Activated CD8-positive, alpha-beta memory T cell treated with anti-CD3 and anti-CD28 coated beads, Interleukin-2, amount 50 U/mL, for 24 hours (primary cell): ENCODE measurements around the gene PACRG.

Source experiments
- DNase-seq: peaks from one replicate; pipeline ENCODE4 v3.0.0-alpha.2; 2020; ENCODE audit errors: extremely low read depth

PACRG gene

DNA sequence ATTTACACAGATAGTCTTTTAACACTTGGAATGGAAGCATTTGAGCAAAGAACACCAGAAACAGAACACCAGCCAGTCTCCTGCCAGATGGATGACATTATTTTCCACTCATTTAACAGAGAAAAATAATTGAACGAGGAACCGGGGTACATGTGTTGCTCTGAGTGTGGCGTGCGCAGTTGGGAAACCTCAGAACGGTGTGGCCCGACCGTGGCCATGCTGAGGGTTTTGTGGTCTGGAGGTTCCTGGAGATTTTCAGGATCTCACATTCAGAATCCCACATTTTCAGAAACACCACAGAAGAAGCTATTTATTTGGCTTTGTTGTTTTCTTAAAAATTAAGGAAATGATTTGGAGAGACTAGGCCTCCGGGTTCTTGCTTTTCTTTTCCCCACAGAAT, 559.9 kb downstream of the PACRG start:
- DNase-seq = no peak

- no peak for DNase-seq
These were observed 560.3 kb downstream of the PACRG start for GRCh38 chr6:163288066-163288465.

DNA sequence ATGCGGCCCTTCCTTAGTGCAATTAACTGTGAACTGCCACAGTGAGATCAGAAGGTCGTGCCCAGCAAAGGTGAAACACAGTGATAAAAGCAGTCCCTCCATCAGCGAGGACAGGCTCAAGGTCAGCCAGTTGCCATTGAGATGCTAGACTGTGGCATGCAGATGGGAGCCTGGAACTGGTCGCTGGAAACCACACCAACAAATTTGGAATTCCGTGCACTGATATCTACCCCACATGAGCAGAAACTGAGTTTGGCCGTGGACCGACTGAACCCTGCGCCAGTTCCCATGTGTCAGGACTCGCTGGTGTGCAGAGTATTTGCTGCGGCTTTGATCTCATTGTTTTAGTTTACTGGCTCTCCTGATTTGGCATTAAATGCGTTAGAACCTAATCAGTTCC, 561.1 kb downstream of the PACRG start:
- no peak for DNase-seq

- no peak for DNase-seq
These were observed 561.7 kb downstream of the PACRG start for GRCh38 chr6:163289447-163289846.

DNA sequence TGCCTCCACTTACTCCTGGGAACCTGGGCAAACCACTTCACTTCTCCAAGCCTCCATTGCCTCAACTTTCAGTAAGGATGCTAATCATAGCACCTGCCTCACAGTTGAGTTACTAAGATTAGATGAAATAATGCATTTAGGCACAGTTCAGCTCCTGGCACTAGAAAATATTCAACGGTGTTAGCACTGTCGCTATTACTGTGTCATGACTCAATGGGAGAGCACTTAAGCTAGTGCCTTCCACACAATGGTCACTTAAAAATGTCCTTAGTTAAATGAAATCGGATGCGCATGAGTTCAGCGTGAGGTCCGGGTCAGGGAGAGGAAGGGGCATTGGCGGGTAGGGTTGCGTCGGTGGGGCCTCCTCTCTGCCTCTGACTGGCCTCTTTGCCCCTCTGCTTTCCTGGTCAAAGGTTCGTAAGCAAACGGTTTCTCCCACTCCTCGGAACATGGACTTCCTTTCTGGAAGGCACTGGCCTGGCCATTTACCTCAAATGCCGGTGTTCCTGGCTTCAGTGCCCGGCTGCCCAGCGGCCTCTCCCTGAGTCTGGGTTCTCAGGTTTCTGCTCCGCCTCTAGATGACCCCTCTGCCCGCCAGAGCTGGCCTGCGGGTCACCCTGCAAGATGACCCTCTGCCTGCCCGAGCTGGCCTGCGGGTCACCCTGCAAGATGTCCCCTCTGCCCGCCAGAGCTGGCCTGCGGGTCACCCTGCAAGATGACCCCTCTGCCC, 562.9 kb downstream of the PACRG start:
- DNase-seq = no peak

DNA sequence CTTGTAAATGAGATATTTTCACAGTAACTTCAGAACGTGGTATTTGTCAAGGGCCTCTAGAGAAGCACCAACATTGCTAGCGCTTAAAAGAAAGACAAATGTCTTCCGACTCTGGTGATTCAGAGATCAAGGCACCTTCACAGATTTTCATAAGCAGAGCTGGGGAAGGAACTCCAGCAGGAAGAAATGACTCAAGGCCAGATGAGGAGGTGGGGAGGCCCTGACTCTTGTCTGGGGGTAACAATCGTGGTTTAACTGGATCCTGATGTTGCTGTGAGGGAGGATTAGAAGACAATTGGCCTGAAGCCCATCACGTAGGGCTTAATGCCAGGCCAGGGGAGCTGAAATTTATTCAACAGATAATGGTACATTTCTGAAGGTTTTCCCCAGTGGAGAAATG, 563.8 kb downstream of the PACRG start:
- DNase-seq = no peak

- no peak for DNase-seq
These were observed 565.5 kb downstream of the PACRG start for GRCh38 chr6:163293286-163293685.

DNA sequence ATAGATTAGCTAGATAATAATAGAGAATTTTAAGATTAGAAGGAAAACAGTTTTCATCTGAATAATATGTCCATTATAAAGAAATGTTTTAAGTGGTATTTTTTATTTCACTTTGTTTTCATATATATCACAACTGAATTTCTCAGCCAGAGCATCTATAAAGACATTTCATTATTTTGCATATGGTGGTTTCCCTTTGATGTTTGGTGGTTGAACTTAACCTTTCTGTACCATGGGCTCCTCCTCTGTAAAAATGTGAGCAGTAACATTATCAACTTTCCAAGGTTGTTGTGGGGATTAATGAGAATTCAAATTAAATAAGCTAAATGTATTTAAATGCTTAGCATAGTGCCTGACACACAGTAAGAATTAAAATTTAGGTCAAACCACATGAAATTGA, 567.0 kb downstream of the PACRG start:
- DNase-seq = no peak

DNA sequence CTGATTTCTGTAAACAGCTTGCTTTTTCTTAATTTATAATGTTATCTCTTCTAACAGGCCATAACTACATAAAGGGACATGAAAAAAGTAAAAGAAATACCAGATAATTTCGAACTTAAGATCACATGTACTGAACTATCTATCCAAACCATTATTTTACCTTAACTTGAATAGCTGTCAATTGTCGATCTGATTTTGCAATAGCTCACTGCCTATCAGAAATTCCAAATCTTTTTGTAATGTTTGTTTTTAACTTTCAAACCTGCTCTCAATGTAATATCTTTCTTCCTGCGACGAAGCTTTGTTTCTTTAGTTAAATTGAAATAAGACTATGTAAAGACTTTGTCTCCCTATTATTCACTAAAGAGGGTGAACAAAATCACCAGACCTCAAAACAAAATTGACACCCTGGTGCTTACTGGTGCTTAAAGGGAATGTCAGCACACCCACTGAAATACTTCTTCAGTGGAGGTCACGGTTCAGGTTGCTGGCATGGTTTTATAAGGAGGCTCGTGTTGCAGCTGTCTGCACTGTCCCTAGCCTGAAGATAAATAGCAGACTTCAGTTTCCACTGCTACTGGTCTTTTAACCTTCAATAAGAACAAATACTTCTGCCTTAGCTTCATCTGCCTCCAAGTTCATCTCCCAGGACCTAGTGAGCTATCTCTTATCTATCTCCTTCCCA, 569.2 kb downstream of the PACRG start:
- no peak for DNase-seq

GRCh38 chr6:163298079-163298830, 570.5 kb downstream of the PACRG start:
- no peak for DNase-seq

DNA sequence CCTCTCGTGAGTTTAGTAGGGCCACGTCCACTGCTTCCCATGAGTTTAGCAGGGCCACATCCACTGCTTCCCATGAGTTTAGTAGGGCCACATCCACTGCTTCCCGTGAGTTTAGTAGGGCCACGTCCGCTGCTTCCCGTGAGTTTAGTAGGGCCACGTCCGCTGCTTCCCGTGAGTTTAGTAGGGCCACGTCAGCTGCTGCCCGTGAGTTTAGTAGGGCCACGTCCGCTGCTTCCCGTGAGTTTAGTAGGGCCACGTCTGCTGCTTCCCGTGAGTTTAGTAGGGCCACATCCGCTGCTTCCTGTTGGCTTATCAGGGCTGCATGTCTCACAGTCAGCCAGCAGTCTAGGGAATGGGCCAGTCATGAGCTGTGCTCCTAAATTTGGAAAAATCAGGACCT, 573.1 kb downstream of the PACRG start:
- DNase-seq = no peak

DNA sequence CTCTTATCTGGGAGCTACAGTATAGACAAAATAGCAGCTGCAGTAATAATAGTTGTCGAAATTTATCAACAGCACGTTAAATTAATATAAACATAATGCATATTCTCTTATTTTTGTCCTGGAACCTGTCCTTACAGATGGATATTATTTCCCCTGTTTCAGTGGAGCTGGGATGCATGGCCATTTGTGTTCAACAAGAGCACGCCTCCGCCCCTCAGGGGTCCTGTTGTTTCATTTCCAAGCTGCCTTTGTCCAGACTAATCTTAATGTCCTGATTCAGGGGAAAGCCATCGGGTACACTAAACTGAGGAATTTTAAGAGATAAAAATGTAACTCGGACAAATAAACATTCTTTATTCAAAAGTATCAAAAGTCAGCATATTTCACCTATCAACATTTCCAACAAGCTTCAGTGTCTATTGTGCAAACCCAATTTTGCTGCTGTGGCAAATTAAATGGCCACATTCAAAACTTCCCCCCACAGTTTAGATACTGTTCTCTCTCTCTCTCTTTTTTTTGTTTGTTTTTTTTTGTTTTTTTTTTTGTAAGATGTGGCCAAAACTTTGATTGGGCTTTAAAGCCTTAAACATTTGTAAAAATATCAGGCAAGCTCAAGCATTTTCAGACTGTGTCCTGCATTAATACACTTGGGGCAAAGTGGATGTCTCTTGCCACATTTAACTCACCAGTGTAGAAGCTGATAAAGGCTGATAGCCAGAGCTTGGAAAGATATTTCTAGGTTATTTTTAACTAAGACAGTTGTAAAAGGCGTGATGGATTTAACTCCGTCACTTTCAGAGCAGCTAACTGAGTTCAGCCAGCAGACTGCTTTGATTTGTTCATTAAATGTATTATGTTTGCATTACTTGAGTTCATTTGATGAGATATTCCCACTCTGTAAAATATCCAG, 574.2 kb downstream of the PACRG start:
- no peak for DNase-seq

DNA sequence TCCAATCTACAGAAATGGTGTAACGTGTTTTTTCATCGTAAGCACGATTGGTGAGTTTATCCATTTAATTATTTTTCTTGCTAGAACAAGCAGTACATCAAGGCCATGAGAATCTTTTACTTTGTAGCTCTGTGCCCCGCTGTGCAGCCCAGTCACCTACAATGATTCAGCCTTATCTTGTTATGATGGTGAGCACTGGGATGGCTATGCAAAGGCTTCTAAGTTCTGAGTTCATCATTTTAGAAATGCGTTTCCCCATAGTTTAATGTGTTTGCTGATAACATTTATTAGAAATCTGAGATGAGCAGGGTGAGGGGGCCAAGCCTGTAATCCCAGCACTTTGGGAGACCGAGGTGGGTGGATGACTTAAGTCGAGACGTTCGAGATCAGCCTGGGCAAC, 575.0 kb downstream of the PACRG start:
- DNase-seq = no peak

DNA sequence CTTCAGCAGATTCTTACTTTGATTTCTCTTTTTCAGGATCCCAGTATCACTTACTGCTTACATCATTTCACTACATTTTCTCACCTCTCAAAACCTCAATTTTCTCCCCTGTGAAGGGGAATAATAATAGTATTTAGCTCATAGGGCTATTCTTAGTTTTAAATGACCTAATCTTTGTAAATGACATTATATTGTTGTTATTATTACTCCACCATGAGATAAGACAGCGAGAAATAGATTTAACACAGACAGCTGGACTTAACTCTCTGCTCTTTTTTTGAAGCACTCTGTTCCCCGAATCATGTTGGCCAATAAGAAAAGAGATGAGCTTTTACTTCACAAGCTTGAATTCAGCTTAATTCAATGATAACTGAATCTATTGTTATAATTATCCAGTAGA, 578.2 kb downstream of the PACRG start:
- no peak for DNase-seq

GRCh38 chr6:163308629-163309440, 581.1 kb downstream of the PACRG start:
- DNase-seq = no peak

DNA sequence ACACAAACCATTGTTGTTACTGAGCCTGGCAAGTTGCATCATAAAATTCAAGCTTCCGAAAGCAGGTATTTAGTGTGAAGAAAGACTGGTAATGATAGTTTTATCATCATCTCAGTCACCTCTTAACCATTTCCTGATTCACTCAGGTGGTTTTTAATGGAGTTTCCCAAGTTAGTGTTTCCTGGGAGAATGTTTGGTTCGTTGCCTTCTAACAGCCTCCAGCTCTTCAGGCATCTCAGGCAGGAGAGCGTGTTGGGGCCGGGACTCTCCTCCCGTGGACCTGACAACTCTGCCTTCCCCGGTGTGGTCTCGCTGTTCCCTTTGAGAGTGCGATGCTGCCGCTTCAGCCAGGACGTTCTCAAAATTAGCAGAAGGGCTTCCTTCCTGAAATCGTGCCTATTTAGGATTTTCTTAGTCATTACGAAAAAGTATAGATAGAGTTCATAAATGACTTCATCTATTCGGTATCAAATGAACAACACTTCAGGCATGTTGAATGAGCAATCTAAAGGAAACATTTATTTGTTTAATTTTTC, 581.8 kb downstream of the PACRG start:
- no peak for DNase-seq

GRCh38 chr6:163310096-163310972, 582.6 kb downstream of the PACRG start:
- no peak for DNase-seq

- no peak for DNase-seq
These were observed 583.2 kb downstream of the PACRG start for GRCh38 chr6:163310973-163311383.

DNA sequence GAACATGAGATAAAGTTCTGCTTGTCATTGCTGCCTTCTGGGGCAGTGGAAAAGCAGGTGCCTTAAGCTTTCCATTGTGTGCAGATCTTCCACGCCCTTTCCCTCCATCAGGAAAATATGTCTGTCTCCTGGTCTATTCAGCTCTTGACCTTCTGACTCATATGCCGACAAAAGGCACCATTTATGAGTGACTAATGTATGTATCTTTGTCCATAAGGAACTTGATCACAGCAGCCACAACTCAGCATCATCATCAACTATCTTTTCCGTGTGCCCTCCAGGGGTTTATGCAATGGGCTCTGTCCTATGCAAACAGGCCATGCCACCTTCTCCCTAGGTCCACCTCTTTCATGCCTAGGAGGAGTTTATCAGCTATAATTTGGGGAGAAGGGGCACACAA, 584.1 kb downstream of the PACRG start:
- DNase-seq = no peak

DNA sequence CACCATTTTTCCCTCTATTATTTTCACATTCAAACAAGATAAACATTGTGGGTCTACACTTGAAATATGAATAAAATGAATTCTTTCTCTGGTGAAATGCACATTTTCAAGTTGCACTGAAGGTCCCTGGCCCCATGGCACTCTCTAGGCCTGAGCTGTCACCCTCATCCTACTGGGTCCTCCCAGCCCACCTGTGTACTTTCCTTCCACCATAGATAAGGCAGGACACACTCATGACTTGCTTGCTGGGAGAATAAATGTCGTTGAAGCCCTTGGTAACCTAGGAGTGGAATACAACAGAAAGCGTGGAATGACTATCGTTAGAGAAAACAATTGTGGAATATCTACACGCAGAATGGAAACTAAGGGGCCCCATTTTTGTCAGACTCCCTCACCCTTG, 585.8 kb downstream of the PACRG start:
- DNase-seq = no peak
